Psoas muscle (tissue), 8 donors: ENCODE measurements around the gene ARID4B. TPM values are rescaled to one million over a fixed set of nuclear protein-coding genes. Genes with fewer than 3 reads are reported as not detected.

ENCODE experiments used
- ATAC-seq, 4 donors: fragments of 200-7000 bp; cut with Tn5 transposase; one replicate each; pipeline ENCODE4 v1.9.1; 2020; ENCODE audit warnings: moderate library complexity in 3 of 4, mild to moderate bottlenecking in 2 of 4
- DNase-seq, 2 donors: peaks; one replicate each; pipeline ENCODE4 v3.0.0-alpha.2; 2020
- H3K27ac ChIP-seq: fragments of 200-600 bp; one replicate; pipeline ENCODE4 v1.8.0; 2022
- H3K27me3 ChIP-seq, 3 donors: fragments of 200-600 bp in 1 of 3; one replicate each; pipeline versions ENCODE4 v1.6.1 to v1.8.0; 2013 to 2022; ENCODE audit warnings: low read length in 2 of 3, mild to moderate bottlenecking in 2 of 3, moderate library complexity in 1 of 3; ENCODE audit not compliant: insufficient read depth in 3 of 3
- H3K36me3 ChIP-seq, 2 donors: fragments of 200-600 bp in 1 of 2; one replicate each; pipeline versions ENCODE4 v1.6.1 to v1.8.0; 2013 to 2022; ENCODE audit warnings: low read depth in 1 of 2, mild to moderate bottlenecking in 1 of 2, moderate library complexity in 1 of 2; ENCODE audit not compliant: insufficient read depth in 1 of 2
- H3K4me1 ChIP-seq: fragments of 200-600 bp; one replicate; pipeline ENCODE4 v1.8.0; 2022
- H3K4me3 ChIP-seq: fragments of 200-600 bp; one replicate; pipeline ENCODE4 v1.8.0; 2022; ENCODE audit warnings: mild to moderate bottlenecking
- H3K9me3 ChIP-seq: fragments of 200-600 bp; one replicate; pipeline ENCODE4 v1.8.0; 2022
- CTCF ChIP-seq: fragments of 200-600 bp; IDR thresholded peaks from one replicate; pipeline ENCODE4 v1.8.0; 2022; ENCODE audit warnings: antibody characterized with exemption
- WGBS, 3 donors: extraction: QIAGEN DNeasy Blood & Tissue Kit; methylation state at CpG; one replicate each; pipeline versions ENCODE4 v1.1.6 to v1.1.7; 2013; 5-methylcytosine and 5-hydroxymethylcytosine counted together
- intact Hi-C, 2 donors: fragments of 100-400 bp; cut with DNase I; formaldehyde crosslinking; loops; one replicate each; pipeline versions ENCODE4 v1.11.0 to v1.14.2; 2022
- polyA plus RNA-seq, 3 donors: library from polyadenylated mRNA; stranded (reverse); fragments of 200-250 nt; gene quantifications; one replicate each; pipeline ENCODE4 v1.2.3, GENCODE V29; 2013
- total RNA-seq, 4 donors: library from RNA; stranded (reverse); fragmentation: NEBNext Ultra II Directional in 2 of 4; extraction: Animal tissue kit (Norgen Biotek cat#: 25700) in 2 of 4; gene quantifications; one replicate each; pipeline versions ENCODE4 v1.2.1 to v1.2.4, GENCODE V29; 2021 to 2023
- donor health status: healthy with polysubstance abuse.
- donor health status: DM: no; HTN: no; CAD: no; lungs with moderate emphysema.
- donor health status: Bipolar disorder and iron deficiency.
- donor health status: healthy.
- donor health status: DM: yes; HTN: yes; CAD: no.
- donor health status: DM: no; HTN: no; CAD: no.
- donor health status: DM: no; HTN: no; CAD: no.
- donor health status: DM: yes; HTN: yes; CAD: no.

ARID4B gene
- total and polyA plus RNA-seq, 7 donors, result 2.9 to 16.0 (median 13.7) TPM

DNA sequence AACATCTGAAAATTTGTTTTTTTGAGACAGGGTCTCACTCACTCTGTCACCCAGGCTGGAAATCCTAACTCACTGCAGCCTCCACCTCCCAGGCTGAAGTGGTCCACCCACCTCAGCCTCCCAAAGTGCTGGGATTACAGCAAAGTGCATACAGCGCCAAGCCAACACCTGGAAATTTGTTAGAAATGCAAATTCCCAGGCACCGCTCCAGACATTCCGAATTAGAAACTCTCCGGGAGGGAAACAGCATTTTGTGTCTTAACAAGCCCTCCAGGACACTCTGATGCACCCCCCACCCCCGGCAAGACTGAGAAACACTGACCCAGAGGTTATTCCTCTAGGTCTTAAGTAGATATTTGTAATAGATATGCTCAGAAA lies 49.1 kb downstream of the ARID4B start:
- intact Hi-C loops, result no loop called here
- DNase-seq, result no peak

DNA sequence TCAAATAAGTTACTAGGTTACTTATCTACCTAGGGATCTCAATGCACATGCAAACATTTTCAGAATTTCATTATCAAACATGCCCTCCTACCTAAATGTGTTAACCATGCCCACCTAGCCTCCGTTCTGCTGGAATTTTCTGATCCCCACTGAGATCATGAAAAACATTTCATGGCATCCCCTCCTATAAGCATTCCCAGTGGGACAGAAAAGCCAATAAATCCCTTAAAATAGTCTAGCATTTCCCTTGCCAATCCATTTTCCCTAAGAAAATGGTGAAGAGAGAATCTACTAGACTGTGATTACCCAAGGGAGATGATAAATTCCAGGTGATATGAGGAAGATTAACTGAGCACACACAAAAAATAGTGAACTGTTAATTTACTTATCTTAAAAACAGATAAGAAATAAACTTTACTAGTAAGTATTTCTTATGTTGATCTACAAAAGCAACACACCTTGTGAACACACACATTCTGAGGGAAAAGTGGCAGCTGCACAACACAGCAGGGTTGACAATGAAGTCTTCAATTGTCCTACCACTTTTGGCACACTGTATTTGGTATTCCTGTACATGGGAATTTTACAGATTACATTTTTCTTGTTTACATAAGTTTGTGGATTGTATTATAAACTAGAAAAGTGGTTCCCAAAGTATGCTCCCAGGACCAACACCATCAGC lies 49.6 kb downstream of the ARID4B start:
- Histone ChIP-seq H3K36me3 (no peaks in the 10 kb centered on the region), H3K4me1 (peaks cover 30% of the 10 kb centered on the region), H3K4me3 (no peak overlapping the region), H3K9me3 (no peaks in the 10 kb centered on the region), H3K27ac (no peak overlapping the region), H3K27me3 (no peaks in the 10 kb centered on the region)
- DNase-seq (no peak), ATAC-seq (no peak)
- intact Hi-C loops, result no loop called here
- WGBS, 3 donors, result 78 to 87% (median 86%) methylated on average over 1 of the region's 1 CpG
- TF ChIP-seq CTCF, result no peak

More for the DNA sequence above, 49.1 kb downstream of the ARID4B start:
- WGBS, 3 donors, result 56 to 64% (median 60%) methylated on average over 5 of the region's 5 CpGs
- Histone ChIP-seq H3K4me3 (no peak overlapping the region), H3K27me3 (no peaks in the 10 kb centered on the region), H3K36me3 (no peaks in the 10 kb centered on the region), H3K9me3 (no peaks in the 10 kb centered on the region), H3K4me1 (peaks cover 30% of the 10 kb centered on the region), H3K27ac (no peak overlapping the region)
- TF ChIP-seq CTCF, result no peak
- ATAC-seq, result no peak

- no peak overlapping the region for H3K4me3 ChIP-seq
- H3K27me3 ChIP-seq, result no peaks in the 10 kb centered on the region
- ATAC-seq (no peak), DNase-seq (no peak)
- H3K27ac ChIP-seq, result no peak overlapping the region
- no peaks in the 10 kb centered on the region for H3K9me3 ChIP-seq
- no peaks in the 10 kb centered on the region for H3K36me3 ChIP-seq
- peaks cover 30% of the 10 kb centered on the region for H3K4me1 ChIP-seq
- intact Hi-C loops, result no loop called here
- TF ChIP-seq CTCF, result no peak
Measured at GRCh38 chr1:235277709-235278108, 50.3 kb downstream of the ARID4B start.

GRCh38 chr1:235275836-235276235 lies 52.1 kb downstream of the ARID4B start:
- TF ChIP-seq CTCF, result no peak
- no peaks in the 10 kb centered on the region for H3K36me3 ChIP-seq
- DNase-seq (no peak), ATAC-seq (no peak)
- no peak overlapping the region for H3K4me3 ChIP-seq
- intact Hi-C loops, result no loop called here
- 92 to 95% (median 94%) methylated on average over 6 of the region's 6 CpGs for WGBS, 3 donors
- H3K27me3 ChIP-seq, result no peaks in the 10 kb centered on the region
- peaks cover 34% of the 10 kb centered on the region for H3K4me1 ChIP-seq
- no peaks in the 10 kb centered on the region for H3K9me3 ChIP-seq
- no peak overlapping the region for H3K27ac ChIP-seq

- intact Hi-C loops, result no loop called here
- no peaks in the 10 kb centered on the region for H3K36me3 ChIP-seq
- no peaks in the 10 kb centered on the region for H3K9me3 ChIP-seq
- no peak for DNase-seq
- no peaks in the 10 kb centered on the region for H3K27me3 ChIP-seq
- ATAC-seq, result peak in 1 of 4 donors; percentile 33
- peaks cover 34% of the 10 kb centered on the region for H3K4me1 ChIP-seq
- H3K4me3 ChIP-seq, result no peak overlapping the region
- H3K27ac ChIP-seq, result no peak overlapping the region
- no peak for TF ChIP-seq CTCF
- WGBS, 3 donors, result 32 to 43% (median 41%) methylated on average over 3 of the region's 3 CpGs
Measured at GRCh38 chr1:235275223-235275622, 52.8 kb downstream of the ARID4B start.
